H1 (cell line): ENCODE results near the gene PFKFB1. TPM values are rescaled to one million over a fixed set of nuclear protein-coding genes. Genes with fewer than 3 reads are reported as not detected.

Source experiments
- CREB1 ChIP-seq: IDR thresholded peaks from 2 replicates; pipeline ENCODE4 v1.6.1; 2012; ENCODE audit warnings: inconsistent platforms
- KDM4A ChIP-seq: IDR thresholded peaks from one replicate; pipeline ENCODE4 v1.7.1; 2012; ENCODE audit warnings: low read depth, mild to moderate bottlenecking, moderate library complexity, low read length, inconsistent platforms; ENCODE audit not compliant: severe bottlenecking
- MAX ChIP-seq: IDR thresholded peaks from 2 replicates; pipeline ENCODE4 v1.6.1; 2012; ENCODE audit warnings: inconsistent platforms
- RAD21 ChIP-seq, 2 experiments: IDR thresholded peaks in 1 of 2; conservative IDR thresholded peaks in 1 of 2; 2 replicates each; pipeline ENCODE4 v1.6.1; 2011; ENCODE audit warnings: low read depth in 2 of 2, low read length in 2 of 2, improper control_type of control experiment in 1 of 2, inconsistent platforms in 1 of 2, mild to moderate bottlenecking in 1 of 2, moderate library complexity in 1 of 2
- polyA plus RNA-seq, 7 experiments: library from polyadenylated mRNA; depleted of rRNA in 3 of 7; stranded (reverse) in 5 of 7; unstranded in 2 of 7; fragments of >200 nt in 5 of 7; fragments of 200-250 nt in 2 of 7; gene quantifications; 1 replicate in 5 of 7; 2 replicates in 1 of 7; 4 replicates in 1 of 7; pipeline versions ENCODE4 v1.2.1 to v1.2.3, GENCODE V29; 2011 to 2013; ENCODE audit warnings: missing spikeins in 2 of 7, mixed read lengths in 2 of 7
- total RNA-seq: library from RNA; stranded (reverse); fragmentation: NEBNext Ultra II Directional; extraction: Animal tissue kit (Norgen Biotek cat#: 25700); gene quantifications from 2 replicates; pipeline ENCODE4 v1.2.1, GENCODE V29; 2021

Gene PFKFB1
- total and polyA plus RNA-seq, 2 of the 8 experiments (the other 6 are each of a cell fraction or from before 2014, with no cell fraction given) = 0.26 to 0.30 TPM

GRCh38 chrX:55028611-55029010, 34.6 kb upstream of the PFKFB1 start (continued):
- no peak for TF ChIP-seq KDM4A
- TF ChIP-seq CREB1 = no peak
- TF ChIP-seq RAD21 (IDR thresholded peaks at IDR 0.05 in 1 of 2, conservative IDR thresholded peaks at IDR 0.05 in 1 of 2; ENCODE audit: low read depth in 2 of 2, low read length in 2 of 2) = no peak
- TF ChIP-seq MAX = no peak
